HG03135 (cell line): ENCODE measurements around the gene SLC27A5.
A peak's percentile ranks its signal among the peaks of the same experiment; 100 is the strongest.

Source experiments
- ATAC-seq: cut with Tn5 transposase; IDR thresholded peaks from one replicate; pipeline ENCODE4 v1.9.1; 2021; ENCODE audit warnings: mild to moderate bottlenecking, moderate library complexity; ENCODE audit not compliant: unreplicated experiment

The SLC27A5 gene, protein sequence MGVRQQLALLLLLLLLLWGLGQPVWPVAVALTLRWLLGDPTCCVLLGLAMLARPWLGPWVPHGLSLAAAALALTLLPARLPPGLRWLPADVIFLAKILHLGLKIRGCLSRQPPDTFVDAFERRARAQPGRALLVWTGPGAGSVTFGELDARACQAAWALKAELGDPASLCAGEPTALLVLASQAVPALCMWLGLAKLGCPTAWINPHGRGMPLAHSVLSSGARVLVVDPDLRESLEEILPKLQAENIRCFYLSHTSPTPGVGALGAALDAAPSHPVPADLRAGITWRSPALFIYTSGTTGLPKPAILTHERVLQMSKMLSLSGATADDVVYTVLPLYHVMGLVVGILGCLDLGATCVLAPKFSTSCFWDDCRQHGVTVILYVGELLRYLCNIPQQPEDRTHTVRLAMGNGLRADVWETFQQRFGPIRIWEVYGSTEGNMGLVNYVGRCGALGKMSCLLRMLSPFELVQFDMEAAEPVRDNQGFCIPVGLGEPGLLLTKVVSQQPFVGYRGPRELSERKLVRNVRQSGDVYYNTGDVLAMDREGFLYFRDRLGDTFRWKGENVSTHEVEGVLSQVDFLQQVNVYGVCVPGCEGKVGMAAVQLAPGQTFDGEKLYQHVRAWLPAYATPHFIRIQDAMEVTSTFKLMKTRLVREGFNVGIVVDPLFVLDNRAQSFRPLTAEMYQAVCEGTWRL

GRCh38 chr19:58511353-58512208 is at the start of gene SLC27A5:
Gene SLC27A5 (minus strand): TSS chr19:58511992. CDS start chr19:58511955, 37 bp downstream.
- no peak for ATAC-seq

DNA sequence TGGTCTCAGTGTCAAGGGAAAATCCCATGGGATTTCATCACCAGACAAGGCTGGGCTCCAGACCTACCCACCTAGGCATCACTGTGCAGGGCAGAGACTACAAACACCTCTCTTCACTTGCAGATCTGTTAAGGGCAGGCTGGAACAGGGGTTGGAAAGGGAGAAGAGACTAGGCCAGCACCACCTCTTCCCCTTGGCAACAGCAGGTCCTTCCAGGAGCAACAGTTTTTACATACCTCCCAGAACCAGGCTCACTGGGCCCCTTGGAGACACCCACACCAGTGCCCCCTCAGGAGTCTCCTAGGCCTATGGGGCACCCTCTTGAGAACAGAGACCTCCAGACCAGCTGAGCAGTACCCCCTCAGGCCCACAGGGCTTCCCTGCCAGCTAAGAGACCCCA is 49.1 kb upstream of the SLC27A5 start:
- ATAC-seq, result no peak

GRCh38 chr19:58560007-58560887 is 48.5 kb upstream of the SLC27A5 start:
- ATAC-seq, result no peak

DNA sequence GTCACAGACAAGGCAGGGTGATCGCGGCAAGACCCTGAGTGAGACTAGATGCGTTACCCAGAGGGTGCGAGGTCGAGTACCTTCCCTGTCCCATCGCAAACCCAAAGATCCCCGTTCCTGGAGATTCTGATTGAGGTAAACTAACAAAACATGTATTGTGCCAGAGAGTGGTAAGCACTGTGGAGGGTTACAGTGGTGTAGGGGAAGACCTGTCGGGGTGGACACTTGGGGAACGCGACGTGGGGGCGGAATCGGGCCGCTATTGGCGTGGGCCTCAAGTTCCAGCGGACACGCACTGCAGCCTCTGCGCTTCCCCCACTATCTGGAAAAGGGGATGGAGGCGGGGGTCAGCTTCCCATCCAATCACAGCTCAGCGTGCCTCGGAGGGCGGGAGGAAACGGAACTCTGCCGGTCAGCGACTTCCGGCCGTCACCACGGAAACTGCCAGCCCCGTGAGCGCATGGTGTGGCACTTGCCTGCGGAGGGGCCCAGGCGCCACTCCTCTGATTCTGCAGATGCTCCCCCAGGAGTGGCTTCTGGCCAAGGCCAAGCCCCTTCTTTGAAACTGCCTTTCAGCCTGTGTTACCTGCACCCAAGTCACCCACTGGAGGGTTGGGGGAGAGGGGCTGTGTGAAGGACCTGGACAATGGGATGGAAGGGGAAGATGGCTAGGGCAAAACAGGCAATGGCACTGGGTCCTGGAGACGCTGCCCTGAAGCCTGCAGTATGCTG is 47.6 kb upstream of the SLC27A5 start:
- ATAC-seq, result no peak

GRCh38 chr19:58558623-58559274 is 47.0 kb upstream of the SLC27A5 start:
- peak; percentile 52 for ATAC-seq

GRCh38 chr19:58558066-58558622 is 46.4 kb upstream of the SLC27A5 start, which contains the start of gene UBE2M:
Gene UBE2M (minus strand): TSS chr19:58558611. CDS start chr19:58558381, 230 bp downstream.
- peak; percentile 1 for ATAC-seq

DNA sequence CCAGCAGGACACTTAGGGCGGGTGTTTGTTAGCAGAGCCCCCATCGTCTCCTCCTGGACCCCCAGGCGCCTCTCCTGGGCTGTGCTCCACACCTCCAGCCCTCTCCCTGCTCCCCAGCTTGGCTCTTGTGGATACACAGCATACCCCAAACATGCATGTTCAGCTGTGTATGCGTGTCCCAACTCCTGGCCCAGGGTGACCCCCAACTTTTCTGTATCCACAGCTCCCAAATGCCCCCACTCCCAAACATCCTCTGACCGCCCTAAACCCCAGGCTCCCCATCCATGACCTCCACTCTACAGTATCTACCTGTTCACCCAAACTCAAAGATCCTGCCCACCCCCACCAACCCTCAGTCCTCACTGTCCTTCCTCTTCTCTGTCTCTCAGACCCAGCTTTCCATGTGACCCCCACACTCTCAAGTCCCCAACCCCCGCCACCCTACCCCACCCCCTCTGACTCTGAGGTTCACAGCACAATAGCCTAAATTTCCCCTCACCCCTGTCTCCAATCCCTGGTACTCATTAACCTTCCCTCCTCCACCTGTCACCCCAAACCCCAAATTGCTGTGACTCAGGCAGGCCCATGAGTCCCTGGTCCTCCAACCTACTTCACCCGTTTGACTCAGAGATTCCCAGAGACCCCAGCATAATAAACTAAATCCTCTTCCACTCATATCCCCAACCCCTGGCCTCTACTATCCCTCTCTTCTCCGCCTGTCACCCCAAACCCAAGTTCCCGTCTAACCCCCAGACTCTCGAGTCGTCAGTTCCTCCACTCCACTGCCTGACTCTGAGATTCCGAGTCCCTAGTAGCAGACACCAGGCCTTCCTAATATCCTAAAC is 45.7 kb upstream of the SLC27A5 start:
- no peak for ATAC-seq

DNA sequence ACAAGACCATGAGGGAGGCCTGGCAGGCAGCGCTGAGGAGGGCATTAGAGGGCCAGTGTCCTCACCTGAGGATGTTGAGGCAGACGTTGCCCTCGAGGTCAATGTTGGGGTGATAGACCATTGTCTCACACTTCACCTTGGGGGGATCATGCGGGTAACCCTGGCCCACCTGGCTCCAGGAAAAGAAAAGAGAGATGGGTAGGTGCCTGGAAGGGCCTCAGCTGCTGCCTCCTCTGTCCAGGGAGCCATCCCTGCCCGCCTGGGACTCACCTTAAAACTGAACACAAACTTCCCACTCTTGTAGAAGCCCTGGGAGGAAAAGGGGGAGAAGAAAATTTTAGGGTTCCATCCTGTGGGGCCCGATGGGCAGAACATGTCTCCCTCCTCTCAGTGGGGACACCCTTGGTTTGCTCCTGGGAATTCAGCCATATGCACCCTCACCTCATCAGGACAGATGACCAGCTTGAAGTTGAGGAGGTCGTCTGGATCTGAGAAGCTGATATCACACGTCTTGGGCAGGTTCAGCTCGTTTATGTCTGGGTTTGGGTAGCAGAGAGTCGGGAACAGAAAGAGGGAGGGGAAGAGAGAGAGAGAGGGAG is 44.9 kb upstream of the SLC27A5 start:
- no peak for ATAC-seq

DNA sequence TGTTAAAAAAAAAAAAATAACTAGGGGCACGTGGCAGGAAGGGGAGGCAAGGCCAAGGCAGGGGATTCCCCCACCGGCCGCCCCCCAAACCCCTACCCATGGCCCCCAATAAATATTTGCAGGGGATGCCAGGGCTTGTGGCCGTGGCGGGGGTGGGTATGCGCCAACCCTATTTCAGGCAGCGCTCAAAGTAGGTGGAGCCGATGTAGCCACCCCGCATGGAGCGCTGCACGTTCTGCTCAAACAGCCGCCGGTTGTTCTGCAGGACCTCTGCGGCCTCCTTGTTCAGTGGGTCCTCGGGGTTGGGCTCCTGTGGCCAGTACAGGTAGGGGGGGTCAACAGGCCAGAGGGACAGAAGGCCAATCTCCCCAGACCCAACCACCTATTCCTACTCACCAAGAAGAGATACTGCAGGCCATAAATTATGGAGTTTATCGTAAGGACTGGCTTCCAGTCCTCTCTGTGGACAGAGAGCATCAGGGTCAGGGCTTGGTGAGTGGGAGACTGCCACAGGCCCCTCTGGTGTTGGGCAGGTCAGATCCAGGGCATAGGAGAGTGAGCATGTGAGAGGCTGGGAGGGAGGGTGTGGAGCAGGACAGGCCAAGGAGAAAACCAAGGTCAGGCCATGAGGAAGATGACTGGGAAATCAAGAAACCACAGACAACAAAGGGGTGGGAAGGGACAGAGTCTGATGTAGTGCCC is 44.3 kb upstream of the SLC27A5 start:
- ATAC-seq, result no peak

GRCh38 chr19:58555369-58555885 is 43.6 kb upstream of the SLC27A5 start:
- ATAC-seq, result no peak

DNA sequence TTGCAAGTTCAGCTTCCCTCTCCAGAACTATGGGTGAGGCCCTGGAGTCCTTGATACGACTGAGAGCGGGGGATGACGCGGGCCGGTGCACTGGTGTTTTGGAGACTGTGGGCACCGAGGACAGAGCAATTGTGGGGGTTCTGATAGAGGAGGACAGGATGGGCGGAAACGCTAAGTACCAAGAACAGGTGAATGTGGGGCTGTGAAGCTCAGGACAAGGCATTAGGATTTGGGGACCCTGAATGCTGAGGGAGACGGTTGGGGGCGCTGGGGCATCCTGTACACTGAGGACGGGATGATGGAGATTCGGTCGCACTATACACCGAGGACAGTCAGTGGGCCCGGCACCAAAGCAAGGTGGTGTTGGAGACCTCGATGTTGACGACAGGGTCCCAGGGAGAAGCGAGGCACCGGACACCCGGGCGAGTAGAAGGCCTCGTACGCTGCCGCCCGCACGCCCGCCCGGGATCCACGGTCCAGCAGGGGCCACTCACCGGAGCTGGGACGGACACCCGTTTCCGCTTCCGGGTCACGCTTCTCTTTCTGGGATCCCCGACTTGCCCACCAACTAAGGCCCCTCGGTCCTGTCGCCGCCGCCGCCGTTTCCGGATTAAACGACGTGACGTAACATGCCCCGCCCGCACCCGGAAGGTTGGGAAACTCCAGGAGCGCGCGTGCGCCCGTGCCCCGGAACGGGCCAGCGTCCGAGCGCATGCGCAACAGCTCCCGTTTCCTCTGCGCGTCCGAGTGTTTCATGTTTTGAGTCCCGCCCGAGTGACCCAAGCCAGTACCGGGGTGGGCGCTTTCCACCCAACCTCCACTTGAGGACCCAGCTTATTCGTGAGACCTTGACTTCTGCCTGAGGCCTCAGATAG is 42.9 kb upstream of the SLC27A5 start, which contains the start of gene CHMP2A:
Gene CHMP2A (minus strand): TSS at position 612 of the 875 bp plus-strand sequence. CDS start 893 bp downstream, outside the sequence.
- ATAC-seq, result peak; percentile 26

DNA sequence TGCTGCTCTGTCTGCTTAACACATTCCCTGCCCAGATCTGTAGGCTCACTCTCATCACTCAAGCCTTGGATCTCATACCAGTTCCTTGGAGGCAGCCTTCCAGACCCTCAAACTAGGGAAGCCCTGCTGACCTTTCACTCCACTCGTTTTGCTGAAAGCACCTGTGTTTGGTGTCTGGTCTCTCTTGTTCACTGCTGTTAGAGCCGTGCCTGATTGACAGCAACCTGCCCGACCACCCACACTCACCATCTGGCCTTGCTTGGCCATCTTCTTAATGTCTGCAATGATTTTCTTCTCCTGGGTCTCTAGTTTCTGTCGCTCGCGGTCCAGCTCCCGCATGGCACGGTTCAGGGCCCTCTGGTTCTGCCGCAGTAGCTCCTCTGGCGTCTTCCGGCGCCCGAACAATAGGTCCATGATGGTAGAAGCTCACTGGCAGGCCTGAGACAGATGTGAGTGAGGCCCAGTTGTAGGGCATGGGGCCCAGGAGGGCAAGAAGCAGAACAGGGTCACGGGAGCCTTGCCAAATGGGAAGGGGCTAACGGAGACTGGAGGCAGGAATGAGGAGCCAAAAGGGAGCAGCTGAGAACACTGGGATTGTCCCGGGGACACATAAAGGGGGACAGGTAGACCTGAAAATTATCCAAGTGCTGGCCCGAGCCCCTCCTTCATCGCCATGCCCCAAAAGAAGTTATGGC is 42.2 kb upstream of the SLC27A5 start:
- no peak for ATAC-seq

DNA sequence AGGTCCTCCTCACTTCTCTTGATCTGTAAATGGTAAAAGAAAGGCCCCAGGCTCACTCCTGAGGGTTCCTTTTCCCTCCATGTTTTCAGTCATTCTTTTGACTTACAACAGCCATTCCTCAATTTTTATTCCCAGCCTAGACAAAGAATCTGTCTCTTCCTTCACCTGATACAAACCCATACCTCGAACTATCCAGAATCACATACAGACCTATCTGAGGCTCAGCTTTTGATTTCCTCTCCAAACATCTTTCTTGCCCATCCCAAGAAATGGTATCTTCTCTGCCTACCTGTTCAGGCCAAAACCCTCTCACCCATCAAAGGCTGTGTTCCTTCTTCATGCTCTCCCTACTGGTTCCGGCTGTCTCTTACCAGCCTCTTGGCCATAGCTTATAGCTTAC is 40.9 kb upstream of the SLC27A5 start:
- ATAC-seq, result no peak

DNA sequence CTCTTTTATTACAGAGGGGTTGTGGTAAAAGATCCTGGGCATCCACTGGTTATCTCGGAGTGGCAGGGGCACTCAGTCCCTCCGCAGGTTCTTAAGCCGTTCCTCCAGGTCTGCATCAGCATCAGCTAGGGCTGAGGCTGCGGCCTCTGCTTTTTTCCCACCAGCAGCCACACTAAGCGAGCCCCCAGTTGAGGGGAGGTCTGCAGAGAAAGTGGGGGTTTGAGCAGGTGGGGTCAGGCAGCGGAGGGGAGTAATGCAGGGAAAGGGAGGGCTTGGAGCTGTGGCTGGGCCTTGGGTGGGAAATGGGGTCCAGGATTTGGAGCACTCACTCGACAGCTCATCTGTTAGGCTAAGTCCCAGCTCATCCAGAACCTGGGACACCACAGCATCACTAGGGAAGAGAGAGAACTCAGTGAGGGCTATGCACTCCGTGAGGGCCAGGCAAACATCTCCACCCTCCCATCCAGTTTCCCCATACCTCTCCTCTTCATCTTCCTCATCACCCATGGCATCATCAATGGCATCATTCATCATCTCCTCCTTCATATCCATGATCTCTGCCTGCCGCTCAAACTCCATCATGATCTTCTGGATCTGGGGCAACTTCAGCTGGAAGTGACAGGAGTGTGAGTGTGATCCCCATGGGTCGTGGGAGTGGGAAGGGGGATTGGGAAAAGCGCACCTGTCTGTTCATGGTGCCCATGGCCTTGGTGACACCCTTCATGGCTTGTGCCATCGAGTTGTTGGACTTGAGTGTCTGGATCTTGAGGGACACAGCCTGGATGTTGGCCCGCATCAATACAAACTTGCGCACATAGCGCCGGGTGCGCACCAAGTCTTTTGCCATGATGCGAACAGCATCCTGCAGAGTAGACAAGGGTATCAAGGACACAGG is 40.0 kb upstream of the SLC27A5 start:
- no peak for ATAC-seq
